Stimulated activated CD4-positive, alpha-beta T cell treated with anti-CD3 and anti-CD28 coated beads, Interleukin-15, amount 100 ng/mL, for 24 hours (primary cell): ENCODE results near the gene HLTF.
"Not testable (repeated sequence)": the region's sequence is repeated elsewhere in the genome, so short reads cannot be mapped to it uniquely, and the experiment has no call there.

Experiments
- DNase-seq: peaks from one replicate; pipeline ENCODE4 v3.0.0-alpha.2; 2020

The HLTF gene

GRCh38 chr3:149015393-149015792, 70.9 kb downstream of the HLTF start:
- DNase-seq = no peak

GRCh38 chr3:149013726-149014125, 72.6 kb downstream of the HLTF start:
- no peak for DNase-seq

- no peak for DNase-seq
Observed at GRCh38 chr3:149011676-149012075, 74.7 kb downstream of the HLTF start.

- DNase-seq = no peak
Observed at GRCh38 chr3:149010966-149011365, 75.4 kb downstream of the HLTF start.

- DNase-seq = no peak
Observed at GRCh38 chr3:149010504-149010951, 75.8 kb downstream of the HLTF start.

GRCh38 chr3:149009732-149010131, 76.6 kb downstream of the HLTF start:
- no peak for DNase-seq

- DNase-seq = no peak
Observed at GRCh38 chr3:149007567-149008257, 78.6 kb downstream of the HLTF start.

- DNase-seq = no peak
Observed at GRCh38 chr3:149005416-149005815, 80.9 kb downstream of the HLTF start.

GRCh38 chr3:149004622-149005021, 81.7 kb downstream of the HLTF start:
- DNase-seq = no peak

GRCh38 chr3:149003653-149004305, 82.6 kb downstream of the HLTF start:
- DNase-seq = no peak

GRCh38 chr3:149001727-149002126, 84.6 kb downstream of the HLTF start:
- DNase-seq = no peak

GRCh38 chr3:149000206-149000745, 86.1 kb downstream of the HLTF start:
- DNase-seq = no peak

GRCh38 chr3:148999806-149000205, 86.5 kb downstream of the HLTF start:
- no peak for DNase-seq

GRCh38 chr3:148998715-148999423, 87.5 kb downstream of the HLTF start:
- no peak for DNase-seq

GRCh38 chr3:148998297-148998696, 88.0 kb downstream of the HLTF start:
- DNase-seq = no peak

- DNase-seq = no peak
Observed at GRCh38 chr3:148997623-148998022, 88.7 kb downstream of the HLTF start.

- DNase-seq = no peak
Observed at GRCh38 chr3:148992635-148993255, 93.6 kb downstream of the HLTF start.

GRCh38 chr3:148992027-148992634, 94.2 kb downstream of the HLTF start:
- peak; percentile 55 for DNase-seq

- DNase-seq = peak; percentile 84
Observed at GRCh38 chr3:148991219-148992026, 94.9 kb downstream of the HLTF start, which contains the start of gene GYG1. Gene GYG1, plus strand, starts transcription at chr3:148991540. Its CDS starts 101 bp downstream, at chr3:148991641.

- no peak for DNase-seq
Observed at GRCh38 chr3:148990236-148990635, 96.1 kb downstream of the HLTF start.

- DNase-seq = not testable (repeated sequence)
Observed at GRCh38 chr3:148987551-148987950, 98.8 kb downstream of the HLTF start.

- no peak for DNase-seq
Observed at GRCh38 chr3:148981273-148981672, 105.1 kb downstream of the HLTF start.
